Heart left ventricle (tissue), 13 donors: Measurements from ENCODE around the gene RANBP3.

Source experiments
- POLR2A ChIP-seq, 2 donors: fragments of 450-650 bp; IDR thresholded peaks; one replicate each; pipeline ENCODE4 v1.6.1; 2017; ENCODE audit warnings: antibody characterized with exemption in 2 of 2, mild to moderate bottlenecking in 2 of 2, moderate library complexity in 2 of 2
- TF ChIP-seq, protein P1 (sequence below), 12 donors: fragments of 200-600 bp; sonication (generic) in 4 of 12; IDR thresholded peaks; one replicate each; pipeline versions ENCODE4 v1.5.0 to v1.8.0; 2018 to 2022; ENCODE audit warnings: antibody characterized with exemption in 12 of 12, mild to moderate bottlenecking in 5 of 12
- donor health status: ischemic (EF 13 %, LVEDD 7.1; RV severe dilation, severe dysfunction).
- donor health status: DM: no; HTN: yes; CAD: no.
- donor health status: DM: no; HTN: no; CAD: no.
- donor health status: ischemic (EF 25% LVEDD 6.9; RV normal size, moderate dysfunction).
- donor health status: ischemic (EF 25% LVEDD 5.7; RV mildly dilated, moderate dysfunction).
- donor health status: ischemic (EF 35%, LVEDD 5.7; RV mildly dilated, moderate dysfunction).
- donor health status: nonischemic (EF 11% LVEDD 7.7; RV severe dilation, severe dysfunction).
- donor health status: DM: yes; HTN: yes; CAD: no.
- donor health status: PGD.
- donor health status: ischemic (EF 29% LVEDD 5.4; RV normal size, mild dysfunction).
- donor health status: nonischemic (EF 23%, LVEDD 6.1; RV moderate dilation, normal function).

DNA sequence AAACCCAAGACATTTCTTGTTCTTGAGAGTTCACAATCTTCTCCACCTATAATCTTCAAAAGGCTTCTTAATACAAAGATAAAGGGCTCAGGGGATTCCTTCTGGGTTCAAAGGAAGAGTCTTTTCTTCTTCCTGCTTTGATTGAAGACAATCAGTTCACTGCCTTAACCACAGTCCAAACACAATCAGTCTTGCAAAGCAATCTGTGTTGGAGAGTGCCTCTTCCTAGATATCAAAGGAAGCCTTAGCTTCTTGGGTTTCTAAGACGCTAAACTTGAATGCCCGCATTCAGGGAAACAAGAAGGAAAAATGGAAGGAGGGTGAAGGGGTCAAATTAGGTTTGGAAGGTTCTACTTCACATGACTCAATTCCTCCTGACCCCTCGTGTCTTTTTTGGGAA is 27.2 kb downstream of the RANBP3 start:
- TF ChIP-seq, protein P1, sequence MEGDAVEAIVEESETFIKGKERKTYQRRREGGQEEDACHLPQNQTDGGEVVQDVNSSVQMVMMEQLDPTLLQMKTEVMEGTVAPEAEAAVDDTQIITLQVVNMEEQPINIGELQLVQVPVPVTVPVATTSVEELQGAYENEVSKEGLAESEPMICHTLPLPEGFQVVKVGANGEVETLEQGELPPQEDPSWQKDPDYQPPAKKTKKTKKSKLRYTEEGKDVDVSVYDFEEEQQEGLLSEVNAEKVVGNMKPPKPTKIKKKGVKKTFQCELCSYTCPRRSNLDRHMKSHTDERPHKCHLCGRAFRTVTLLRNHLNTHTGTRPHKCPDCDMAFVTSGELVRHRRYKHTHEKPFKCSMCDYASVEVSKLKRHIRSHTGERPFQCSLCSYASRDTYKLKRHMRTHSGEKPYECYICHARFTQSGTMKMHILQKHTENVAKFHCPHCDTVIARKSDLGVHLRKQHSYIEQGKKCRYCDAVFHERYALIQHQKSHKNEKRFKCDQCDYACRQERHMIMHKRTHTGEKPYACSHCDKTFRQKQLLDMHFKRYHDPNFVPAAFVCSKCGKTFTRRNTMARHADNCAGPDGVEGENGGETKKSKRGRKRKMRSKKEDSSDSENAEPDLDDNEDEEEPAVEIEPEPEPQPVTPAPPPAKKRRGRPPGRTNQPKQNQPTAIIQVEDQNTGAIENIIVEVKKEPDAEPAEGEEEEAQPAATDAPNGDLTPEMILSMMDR (IDR thresholded peaks at IDR 0.05) = no peak
- TF ChIP-seq POLR2A (IDR thresholded peaks at IDR 0.05) = no peak
